Osteocyte (in vitro differentiated cells): Measurements from ENCODE around the gene NOS1AP. TPM values are rescaled to one million over a fixed set of nuclear protein-coding genes. Genes with fewer than 3 reads are reported as not detected.

Experiments used
- DNase-seq: peaks from one replicate; pipeline ENCODE4 v3.0.0; 2021; ENCODE audit warnings: mixed read lengths; ENCODE audit not compliant: unreplicated experiment; ENCODE audit errors: extremely low spot score
- H3K27ac Mint-ChIP-seq: one replicate; pipeline ENCODE4 v1.8.0; 2021; ENCODE audit warnings: mild to moderate bottlenecking, mixed read lengths; ENCODE audit not compliant: unreplicated experiment
- H3K27me3 Mint-ChIP-seq: one replicate; pipeline ENCODE4 v1.8.0; 2021; ENCODE audit warnings: mixed read lengths; ENCODE audit not compliant: unreplicated experiment
- H3K36me3 Mint-ChIP-seq: one replicate; pipeline ENCODE4 v1.8.0; 2021; ENCODE audit warnings: mixed read lengths; ENCODE audit not compliant: unreplicated experiment
- H3K4me1 Mint-ChIP-seq: one replicate; pipeline ENCODE4 v1.8.0; 2021; ENCODE audit warnings: mixed read lengths; ENCODE audit not compliant: unreplicated experiment
- H3K4me3 Mint-ChIP-seq: one replicate; pipeline ENCODE4 v1.8.0; 2021; ENCODE audit warnings: mild to moderate bottlenecking, moderate library complexity, mixed read lengths; ENCODE audit not compliant: unreplicated experiment
- H3K9me3 Mint-ChIP-seq: one replicate; pipeline ENCODE4 v1.8.0; 2021; ENCODE audit warnings: mixed read lengths; ENCODE audit not compliant: unreplicated experiment
- total RNA-seq: library from RNA; stranded (reverse); gene quantifications from 2 replicates; pipeline ENCODE4 v1.2.1, GENCODE V29; 2021
- TF ChIP-seq, protein P1 (sequence below): fragments of 200-600 bp; sonication (generic); IDR thresholded peaks from 2 replicates; pipeline ENCODE4 v1.5.0; 2021; ENCODE audit warnings: antibody characterized with exemption, mild to moderate bottlenecking, moderate library complexity

NOS1AP gene
- total RNA-seq, 1 donor from 2014 or later: 2.5 TPM

DNA sequence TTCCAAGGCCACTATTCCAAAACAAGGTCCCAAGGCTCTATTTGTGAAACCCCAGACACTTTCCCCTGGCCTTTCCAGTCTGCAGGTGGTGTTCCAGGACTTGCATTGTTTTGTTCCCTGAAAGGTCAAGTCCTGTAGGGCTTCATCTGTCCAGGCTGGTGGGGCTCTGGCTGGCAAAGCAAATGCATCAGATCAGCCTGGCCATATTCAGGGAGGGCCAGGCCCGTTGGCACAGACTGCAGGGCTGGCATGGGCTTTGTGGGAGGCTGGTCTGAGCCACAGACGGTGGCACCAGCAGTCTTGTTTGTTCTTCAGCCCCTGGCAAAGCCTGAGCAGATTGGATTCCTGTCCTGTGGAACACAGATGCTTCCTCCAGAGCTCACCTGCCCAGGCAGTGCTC, 214.2 kb downstream of the NOS1AP start:
- Mint-ChIP-seq H3K4me1 (no peaks in the 10 kb centered on the region), H3K36me3 (no peaks in the 10 kb centered on the region), H3K4me3 (no peak overlapping the region), H3K27me3 (peaks cover 39% of the 10 kb centered on the region), H3K27ac (no peak overlapping the region), H3K9me3 (no peaks in the 10 kb centered on the region)
- no peak for DNase-seq
- TF ChIP-seq, protein P1, sequence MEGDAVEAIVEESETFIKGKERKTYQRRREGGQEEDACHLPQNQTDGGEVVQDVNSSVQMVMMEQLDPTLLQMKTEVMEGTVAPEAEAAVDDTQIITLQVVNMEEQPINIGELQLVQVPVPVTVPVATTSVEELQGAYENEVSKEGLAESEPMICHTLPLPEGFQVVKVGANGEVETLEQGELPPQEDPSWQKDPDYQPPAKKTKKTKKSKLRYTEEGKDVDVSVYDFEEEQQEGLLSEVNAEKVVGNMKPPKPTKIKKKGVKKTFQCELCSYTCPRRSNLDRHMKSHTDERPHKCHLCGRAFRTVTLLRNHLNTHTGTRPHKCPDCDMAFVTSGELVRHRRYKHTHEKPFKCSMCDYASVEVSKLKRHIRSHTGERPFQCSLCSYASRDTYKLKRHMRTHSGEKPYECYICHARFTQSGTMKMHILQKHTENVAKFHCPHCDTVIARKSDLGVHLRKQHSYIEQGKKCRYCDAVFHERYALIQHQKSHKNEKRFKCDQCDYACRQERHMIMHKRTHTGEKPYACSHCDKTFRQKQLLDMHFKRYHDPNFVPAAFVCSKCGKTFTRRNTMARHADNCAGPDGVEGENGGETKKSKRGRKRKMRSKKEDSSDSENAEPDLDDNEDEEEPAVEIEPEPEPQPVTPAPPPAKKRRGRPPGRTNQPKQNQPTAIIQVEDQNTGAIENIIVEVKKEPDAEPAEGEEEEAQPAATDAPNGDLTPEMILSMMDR: no peak

DNA sequence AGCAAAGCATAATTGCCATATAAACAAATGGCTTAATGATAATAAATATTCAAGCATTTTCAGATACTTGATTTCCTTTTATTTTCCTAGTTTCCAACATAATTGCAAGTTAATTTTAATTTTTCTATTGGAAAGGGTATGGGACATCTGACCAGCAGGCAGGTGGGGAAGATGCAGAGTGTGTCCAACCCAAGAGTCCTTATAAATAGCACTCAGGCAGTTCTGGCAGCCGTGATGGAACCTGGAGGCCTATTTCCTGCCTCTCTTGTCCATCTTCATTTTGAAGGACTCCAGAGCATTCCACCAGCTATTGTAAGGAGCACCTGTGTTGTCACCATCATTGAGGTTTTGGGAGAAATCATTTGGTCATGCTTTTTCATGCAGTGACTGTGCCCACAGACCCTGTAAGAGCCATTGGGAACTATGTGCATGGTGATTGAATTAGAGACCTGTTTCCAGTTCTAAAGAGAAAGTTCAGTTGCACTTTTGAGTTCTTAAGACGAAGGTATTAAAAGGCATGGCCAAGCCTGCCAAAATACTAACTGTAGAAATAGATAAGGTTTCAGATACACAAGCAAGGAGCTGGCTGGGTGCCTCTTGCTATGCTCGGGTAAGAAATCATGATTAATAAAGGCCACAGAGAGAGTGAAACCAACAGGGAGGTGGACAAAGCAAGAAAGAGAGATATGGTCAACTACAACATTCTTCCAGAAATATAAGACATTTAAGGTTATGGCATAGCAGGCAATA, 214.9 kb downstream of the NOS1AP start:
- H3K4me1 Mint-ChIP-seq: no peaks in the 10 kb centered on the region
- no peaks in the 10 kb centered on the region for H3K9me3 Mint-ChIP-seq
- peaks cover 32% of the 10 kb centered on the region for H3K27me3 Mint-ChIP-seq
- DNase-seq: no peak
- H3K36me3 Mint-ChIP-seq: no peaks in the 10 kb centered on the region
- H3K27ac Mint-ChIP-seq: no peak overlapping the region
- TF ChIP-seq, protein P1: no peak
- H3K4me3 Mint-ChIP-seq: no peak overlapping the region

DNA sequence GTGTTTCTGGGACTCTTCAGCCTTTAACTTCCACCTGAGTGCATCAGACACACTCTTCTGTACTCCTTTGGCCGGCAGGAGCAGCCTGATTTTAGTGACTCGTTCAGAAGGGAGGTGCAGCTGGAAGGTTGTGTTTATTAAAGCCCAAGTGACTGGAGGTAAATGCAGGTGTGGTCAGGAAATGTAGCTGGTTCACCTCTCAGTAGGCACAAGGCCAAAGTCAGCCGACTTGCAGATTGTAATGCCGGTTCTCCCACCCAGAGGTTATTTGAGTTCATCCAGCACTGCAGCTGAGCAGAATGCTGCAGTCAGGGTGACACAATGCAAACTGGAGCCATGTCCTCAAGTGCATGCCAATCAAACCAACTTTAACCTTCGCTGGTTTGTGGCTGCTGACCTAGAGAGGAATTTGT, 215.7 kb downstream of the NOS1AP start:
- TF ChIP-seq, protein P1: no peak
- Mint-ChIP-seq H3K4me1 (no peaks in the 10 kb centered on the region), H3K4me3 (no peak overlapping the region), H3K27me3 (peaks cover 28% of the 10 kb centered on the region), H3K27ac (no peak overlapping the region), H3K36me3 (no peaks in the 10 kb centered on the region), H3K9me3 (no peaks in the 10 kb centered on the region)
- DNase-seq: no peak

DNA sequence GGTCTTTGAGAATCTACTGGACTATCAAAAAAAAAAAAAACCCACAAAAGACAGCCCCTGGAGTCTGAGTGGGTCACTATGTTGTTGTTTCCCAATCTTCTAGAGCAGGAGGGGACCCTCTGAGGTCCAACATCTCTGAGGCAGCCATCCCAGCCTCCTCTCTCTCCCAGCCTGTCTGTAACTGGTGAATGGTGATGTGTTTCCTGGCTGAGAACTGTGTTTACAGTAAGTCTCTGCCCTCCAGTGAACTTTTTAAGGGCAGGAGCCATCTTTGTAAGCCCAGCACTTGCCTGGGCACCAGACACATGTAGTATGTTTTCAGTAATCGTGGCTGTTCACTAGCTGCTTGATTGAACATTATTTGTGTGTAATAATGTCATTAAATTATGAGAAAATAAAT, 221.5 kb downstream of the NOS1AP start:
- no peak for DNase-seq
- Mint-ChIP-seq H3K9me3 (no peaks in the 10 kb centered on the region), H3K27ac (no peak overlapping the region), H3K27me3 (peaks cover 8% of the 10 kb centered on the region), H3K36me3 (no peaks in the 10 kb centered on the region), H3K4me1 (peaks cover 5% of the 10 kb centered on the region), H3K4me3 (no peak overlapping the region)
- TF ChIP-seq, protein P1: no peak

DNA sequence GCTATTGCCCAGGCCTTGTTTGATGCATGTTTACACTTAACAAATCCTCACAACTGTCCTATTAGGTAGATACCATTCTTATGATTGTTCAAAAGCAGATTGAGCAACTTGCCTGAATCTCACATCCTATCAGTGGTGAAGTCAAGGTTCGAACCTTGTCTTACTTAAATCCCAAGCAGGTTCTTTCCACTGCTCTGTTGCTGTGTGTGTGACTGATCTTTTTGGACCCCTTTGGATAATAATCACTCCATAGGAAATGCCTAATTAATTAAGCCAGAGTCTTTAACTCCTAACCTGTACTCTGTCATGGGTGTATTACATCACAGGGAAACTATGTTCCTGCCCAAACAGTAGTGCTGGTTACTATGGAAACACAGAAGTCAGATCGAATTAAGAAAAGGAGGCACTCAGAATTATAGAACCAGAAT, 222.9 kb downstream of the NOS1AP start:
- peaks cover under 1% of the 10 kb centered on the region for H3K27me3 Mint-ChIP-seq
- H3K27ac Mint-ChIP-seq: no peak overlapping the region
- H3K4me3 Mint-ChIP-seq: no peak overlapping the region

More for the DNA sequence above, 222.9 kb downstream of the NOS1AP start:
- Mint-ChIP-seq H3K36me3 (no peaks in the 10 kb centered on the region), H3K4me1 (peaks cover 5% of the 10 kb centered on the region), H3K9me3 (no peaks in the 10 kb centered on the region)
- TF ChIP-seq, protein P1: no peak
- no peak for DNase-seq
